ENCODE data around the gene TEKTIP1. TPM values are rescaled to one million over a fixed set of nuclear protein-coding genes. Genes with fewer than 3 reads are reported as not detected.

The TEKTIP1 gene
- total and polyA plus RNA-seq, 5 donors from 2014 or later, result 0.44 to 10.9 TPM; not detected in 3

- Histone ChIP-seq H3K36me3 (ENCODE audit: control insufficient read depth, insufficient read depth, low read length) (peaks cover 44% of the 10 kb centered on the region), H3K9me3 (ENCODE audit: control insufficient read depth in 2 of 2, low read length in 2 of 2) (no peaks in the 10 kb centered on the region), H3K4me1 (ENCODE audit: control insufficient read depth, insufficient read depth, low read length, poor library complexity, severe bottlenecking) (no peaks in the 10 kb centered on the region), H3K27me3 (ENCODE audit: control insufficient read depth, insufficient read depth, low read length) (no peaks in the 10 kb centered on the region), H3K27ac (ENCODE audit: insufficient read depth, low read length, poor library complexity, severe bottlenecking) (no peak overlapping the region), H3K4me3 (ENCODE audit: low read depth, low read length) (no peak overlapping the region)
- no peak overlapping the region for H3K4me3 Mint-ChIP-seq
- H3K36me3 Mint-ChIP-seq, result peaks cover 4% of the 10 kb centered on the region
- H3K4me1 Mint-ChIP-seq, result no peaks in the 10 kb centered on the region
- DNase-seq (no peak), ATAC-seq (ENCODE audit: low read depth in 2 of 2) (no peak)
- no peaks in the 10 kb centered on the region for H3K9me3 Mint-ChIP-seq
- H3K27me3 Mint-ChIP-seq, result no peaks in the 10 kb centered on the region
- H3K27ac Mint-ChIP-seq, result peak overlapping the region in 1 of 3 donors; percentile 67
Observed at GRCh38 chr19:3533563-3534216, 5.3 kb upstream of the TEKTIP1 start.

DNA sequence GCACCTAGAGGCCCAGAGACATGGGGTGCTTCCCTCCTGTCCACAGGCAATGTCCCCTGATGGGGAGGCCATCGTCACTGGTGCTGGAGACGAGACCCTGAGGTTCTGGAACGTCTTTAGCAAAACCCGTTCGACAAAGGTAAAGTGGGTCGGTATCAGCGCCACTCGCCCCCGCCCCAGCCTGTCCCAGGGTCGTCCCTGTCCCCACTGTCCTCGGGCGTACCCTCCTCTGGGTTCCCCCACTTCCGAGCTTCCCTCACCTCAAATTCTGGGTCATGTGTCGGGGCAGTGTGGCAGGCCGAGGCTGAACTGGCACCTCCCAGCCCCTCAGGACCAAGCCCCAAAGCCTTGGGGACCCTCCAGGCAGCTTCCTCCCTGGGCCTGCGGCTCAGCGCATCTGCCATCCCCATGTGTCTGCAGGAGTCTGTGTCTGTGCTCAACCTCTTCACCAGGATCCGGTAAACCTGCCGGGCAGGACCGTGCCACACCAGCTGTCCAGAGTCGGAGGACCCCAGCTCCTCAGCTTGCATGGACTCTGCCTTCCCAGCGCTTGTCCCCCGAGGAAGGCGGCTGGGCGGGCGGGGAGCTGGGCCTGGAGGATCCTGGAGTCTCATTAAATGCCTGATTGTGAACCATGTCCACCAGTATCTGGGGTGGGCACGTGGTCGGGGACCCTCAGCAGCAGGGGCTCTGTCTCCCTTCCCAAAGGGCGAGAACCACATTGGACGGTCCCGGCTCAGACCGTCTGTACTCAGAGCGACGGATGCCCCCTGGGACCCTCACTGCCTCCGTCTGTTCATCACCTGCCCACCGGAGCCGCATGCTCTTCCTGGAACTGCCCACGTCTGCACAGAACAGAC, 4.4 kb upstream of the TEKTIP1 start:
- no peaks in the 10 kb centered on the region for H3K9me3 ChIP-seq (ENCODE audit: control insufficient read depth in 2 of 2, low read length in 2 of 2)
- DNase-seq (no peak), ATAC-seq (ENCODE audit: low read depth in 2 of 2) (no peak)
- H3K27ac Mint-ChIP-seq, result no peak overlapping the region
- no peaks in the 10 kb centered on the region for H3K27me3 Mint-ChIP-seq
- H3K4me1 ChIP-seq (ENCODE audit: control insufficient read depth, insufficient read depth, low read length, poor library complexity, severe bottlenecking), result no peaks in the 10 kb centered on the region
- peaks cover 44% of the 10 kb centered on the region for H3K36me3 ChIP-seq (ENCODE audit: control insufficient read depth, insufficient read depth, low read length)
- H3K4me3 ChIP-seq (ENCODE audit: low read depth, low read length), result no peak overlapping the region
- peaks cover 0 to 2% (median 0%) of the 10 kb centered on the region in 4 donors for H3K4me1 Mint-ChIP-seq
- H3K9me3 Mint-ChIP-seq, result no peaks in the 10 kb centered on the region
- H3K36me3 Mint-ChIP-seq, result peaks cover 7% of the 10 kb centered on the region
- H3K27me3 ChIP-seq (ENCODE audit: control insufficient read depth, insufficient read depth, low read length), result no peaks in the 10 kb centered on the region
- H3K4me3 Mint-ChIP-seq, result no peak overlapping the region
- H3K27ac ChIP-seq (ENCODE audit: insufficient read depth, low read length, poor library complexity, severe bottlenecking), result no peak overlapping the region

GRCh38 chr19:3535235-3535535, 3.8 kb upstream of the TEKTIP1 start:
- H3K4me3 Mint-ChIP-seq, result no peak overlapping the region
- H3K27ac ChIP-seq (ENCODE audit: insufficient read depth, low read length, poor library complexity, severe bottlenecking), result no peak overlapping the region
- no peaks in the 10 kb centered on the region for H3K27me3 Mint-ChIP-seq
- no peak overlapping the region for H3K27ac Mint-ChIP-seq
- DNase-seq (no peak), ATAC-seq (ENCODE audit: low read depth in 2 of 2) (no peak)
- no peaks in the 10 kb centered on the region for H3K9me3 ChIP-seq (ENCODE audit: control insufficient read depth in 2 of 2, low read length in 2 of 2)
- H3K36me3 Mint-ChIP-seq, result peaks cover 8% of the 10 kb centered on the region
- no peaks in the 10 kb centered on the region for H3K27me3 ChIP-seq (ENCODE audit: control insufficient read depth, insufficient read depth, low read length)
- peaks cover 0 to 2% (median 0%) of the 10 kb centered on the region in 4 donors for H3K4me1 Mint-ChIP-seq
- H3K4me1 ChIP-seq (ENCODE audit: control insufficient read depth, insufficient read depth, low read length, poor library complexity, severe bottlenecking), result no peaks in the 10 kb centered on the region
- H3K4me3 ChIP-seq (ENCODE audit: low read depth, low read length), result no peak overlapping the region
- no peaks in the 10 kb centered on the region for H3K9me3 Mint-ChIP-seq
- H3K36me3 ChIP-seq (ENCODE audit: control insufficient read depth, insufficient read depth, low read length), result peaks cover 44% of the 10 kb centered on the region

- no peaks in the 10 kb centered on the region for H3K27me3 Mint-ChIP-seq
- peaks cover 8% of the 10 kb centered on the region for H3K36me3 Mint-ChIP-seq
- Histone ChIP-seq H3K27ac (ENCODE audit: insufficient read depth, low read length, poor library complexity, severe bottlenecking) (no peak overlapping the region), H3K36me3 (ENCODE audit: control insufficient read depth, insufficient read depth, low read length) (peaks cover 42% of the 10 kb centered on the region), H3K4me1 (ENCODE audit: control insufficient read depth, insufficient read depth, low read length, poor library complexity, severe bottlenecking) (no peaks in the 10 kb centered on the region), H3K27me3 (ENCODE audit: control insufficient read depth, insufficient read depth, low read length) (no peaks in the 10 kb centered on the region), H3K9me3 (ENCODE audit: control insufficient read depth in 2 of 2, low read length in 2 of 2) (no peaks in the 10 kb centered on the region), H3K4me3 (ENCODE audit: low read depth, low read length) (no peak overlapping the region)
- DNase-seq (no peak), ATAC-seq (ENCODE audit: low read depth in 2 of 2) (no peak)
- H3K9me3 Mint-ChIP-seq, result no peaks in the 10 kb centered on the region
- peaks cover 0 to 2% (median 0%) of the 10 kb centered on the region in 4 donors for H3K4me1 Mint-ChIP-seq
- H3K4me3 Mint-ChIP-seq, result no peak overlapping the region
- H3K27ac Mint-ChIP-seq, result no peak overlapping the region
Observed at GRCh38 chr19:3535563-3535965, 3.4 kb upstream of the TEKTIP1 start.

DNA sequence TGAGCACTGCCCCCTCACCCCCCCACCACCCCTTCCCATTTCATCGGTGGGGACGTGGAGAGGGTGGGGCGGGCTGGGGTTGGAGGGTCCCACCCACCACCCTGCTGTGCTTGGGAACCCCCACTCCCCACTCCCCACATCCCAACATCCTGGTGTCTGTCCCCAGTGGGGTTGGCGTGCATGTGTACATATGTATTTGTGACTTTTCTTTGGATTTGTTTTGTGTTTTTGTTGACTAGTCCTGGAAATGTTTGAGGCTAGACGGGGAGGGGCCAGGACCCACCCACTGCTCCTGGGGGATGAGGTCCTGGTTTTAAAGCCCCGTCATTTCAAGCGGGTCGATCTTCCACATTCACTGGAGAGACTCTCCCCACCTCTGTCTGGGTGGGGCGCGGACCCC, 3.0 kb upstream of the TEKTIP1 start:
- no peaks in the 10 kb centered on the region for H3K4me1 ChIP-seq (ENCODE audit: control insufficient read depth, insufficient read depth, low read length, poor library complexity, severe bottlenecking)
- H3K27ac ChIP-seq (ENCODE audit: insufficient read depth, low read length, poor library complexity, severe bottlenecking), result no peak overlapping the region
- H3K4me3 ChIP-seq (ENCODE audit: low read depth, low read length), result no peak overlapping the region
- H3K27me3 ChIP-seq (ENCODE audit: control insufficient read depth, insufficient read depth, low read length), result no peaks in the 10 kb centered on the region
- H3K27ac Mint-ChIP-seq, result no peak overlapping the region
- peaks cover 8% of the 10 kb centered on the region for H3K36me3 Mint-ChIP-seq
- no peaks in the 10 kb centered on the region for H3K9me3 Mint-ChIP-seq
- no peak overlapping the region for H3K4me3 Mint-ChIP-seq
- no peaks in the 10 kb centered on the region for H3K9me3 ChIP-seq (ENCODE audit: control insufficient read depth in 2 of 2, low read length in 2 of 2)
- ATAC-seq (ENCODE audit: low read depth in 2 of 2), result no peak
- peaks cover 38% of the 10 kb centered on the region for H3K36me3 ChIP-seq (ENCODE audit: control insufficient read depth, insufficient read depth, low read length)
- H3K4me1 Mint-ChIP-seq, result peaks cover 0 to 2% (median 0%) of the 10 kb centered on the region in 4 donors
- no peak for DNase-seq
- H3K27me3 Mint-ChIP-seq, result no peaks in the 10 kb centered on the region

DNA sequence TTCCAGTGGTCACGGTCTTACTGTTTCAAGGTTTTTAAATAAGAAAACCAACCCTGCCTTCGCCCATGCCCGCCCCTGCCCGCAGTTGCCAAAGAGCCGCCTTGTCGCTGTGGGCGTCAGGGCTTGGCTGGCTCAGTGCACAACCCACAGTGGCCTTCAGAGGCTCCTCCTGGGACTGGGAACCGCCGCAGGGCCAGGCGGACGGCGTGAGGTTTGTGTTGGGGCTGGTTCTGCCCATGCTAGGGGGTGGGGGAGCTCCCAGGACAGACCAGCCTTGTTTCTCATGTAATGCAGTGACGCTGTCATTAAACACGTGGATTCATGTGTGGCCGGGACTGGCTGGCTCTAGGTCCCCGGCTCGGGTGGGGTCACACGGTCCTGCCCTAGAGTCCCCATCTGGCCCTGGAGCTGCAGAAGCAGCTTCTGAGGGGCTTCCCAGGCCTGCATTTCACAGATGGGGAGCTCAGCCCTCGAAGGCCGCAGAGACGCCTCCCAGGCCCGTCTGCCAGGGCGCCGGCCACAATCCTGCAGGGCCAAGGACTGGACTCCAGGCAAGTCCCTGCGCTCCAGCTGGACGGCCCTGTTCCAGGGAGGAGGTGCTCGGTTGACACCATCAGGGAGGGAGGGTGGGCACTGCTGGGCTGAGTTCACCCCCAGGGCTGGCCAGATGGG, 2.4 kb upstream of the TEKTIP1 start:
- no peak overlapping the region for H3K27ac Mint-ChIP-seq
- peaks cover 8% of the 10 kb centered on the region for H3K36me3 Mint-ChIP-seq
- no peak overlapping the region for H3K4me3 ChIP-seq (ENCODE audit: low read depth, low read length)
- no peaks in the 10 kb centered on the region for H3K27me3 Mint-ChIP-seq
- DNase-seq, result no peak
- H3K4me3 Mint-ChIP-seq, result no peak overlapping the region
- H3K36me3 ChIP-seq (ENCODE audit: control insufficient read depth, insufficient read depth, low read length), result peaks cover 32% of the 10 kb centered on the region
- H3K4me1 ChIP-seq (ENCODE audit: control insufficient read depth, insufficient read depth, low read length, poor library complexity, severe bottlenecking), result no peaks in the 10 kb centered on the region
- peaks cover 0 to 2% (median 0%) of the 10 kb centered on the region in 4 donors for H3K4me1 Mint-ChIP-seq
- no peaks in the 10 kb centered on the region for H3K27me3 ChIP-seq (ENCODE audit: control insufficient read depth, insufficient read depth, low read length)
- H3K27ac ChIP-seq (ENCODE audit: insufficient read depth, low read length, poor library complexity, severe bottlenecking), result no peak overlapping the region
- H3K9me3 Mint-ChIP-seq, result no peaks in the 10 kb centered on the region
- no peak for ATAC-seq (ENCODE audit: low read depth in 2 of 2)
- no peaks in the 10 kb centered on the region for H3K9me3 ChIP-seq (ENCODE audit: control insufficient read depth in 2 of 2, low read length in 2 of 2)

DNA sequence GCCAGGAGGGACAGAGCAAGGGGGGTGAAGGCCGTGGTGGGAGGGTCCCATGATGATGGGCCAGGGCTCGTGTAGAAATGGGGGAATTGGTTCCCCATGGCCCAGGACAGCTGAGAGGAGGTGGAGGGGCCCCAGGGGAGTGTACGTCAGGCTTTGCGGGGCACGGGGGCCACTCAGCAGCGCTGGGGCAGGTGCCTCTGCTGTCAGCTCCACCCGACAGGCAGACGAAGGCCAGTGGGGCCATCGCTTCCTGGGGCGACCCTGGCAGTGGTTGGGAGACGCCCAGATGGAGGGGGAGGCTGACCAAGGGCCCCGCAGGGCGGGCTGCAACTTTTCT, 1.9 kb upstream of the TEKTIP1 start:
- H3K4me3 ChIP-seq (ENCODE audit: low read depth, low read length), result no peak overlapping the region
- no peaks in the 10 kb centered on the region for H3K4me1 ChIP-seq (ENCODE audit: control insufficient read depth, insufficient read depth, low read length, poor library complexity, severe bottlenecking)
- Mint-ChIP-seq H3K4me1 (peaks cover 0 to 2% (median 0%) of the 10 kb centered on the region in 4 donors), H3K27ac (peak overlapping the region in 1 of 3 donors; percentile 56), H3K4me3 (no peak overlapping the region), H3K9me3 (no peaks in the 10 kb centered on the region), H3K36me3 (peaks cover 8% of the 10 kb centered on the region), H3K27me3 (no peaks in the 10 kb centered on the region)
- DNase-seq (no peak), ATAC-seq (ENCODE audit: low read depth in 2 of 2) (no peak)
- H3K27me3 ChIP-seq (ENCODE audit: control insufficient read depth, insufficient read depth, low read length), result no peaks in the 10 kb centered on the region
- no peak overlapping the region for H3K27ac ChIP-seq (ENCODE audit: insufficient read depth, low read length, poor library complexity, severe bottlenecking)
- peaks cover 30% of the 10 kb centered on the region for H3K36me3 ChIP-seq (ENCODE audit: control insufficient read depth, insufficient read depth, low read length)
- no peaks in the 10 kb centered on the region for H3K9me3 ChIP-seq (ENCODE audit: control insufficient read depth in 2 of 2, low read length in 2 of 2)
